A172 (cell line): ENCODE data around the gene C19orf67. TPM values are rescaled to one million over a fixed set of nuclear protein-coding genes. Genes with fewer than 3 reads are reported as not detected.
"Not testable (repeated sequence)": the region's sequence is repeated elsewhere in the genome, so short reads cannot be mapped to it uniquely, and the experiment has no call there.

Experiments used
- DNase-seq: peaks from one replicate; pipeline ENCODE4 v3.0.0-alpha.2; 2015; ENCODE audit warnings: low spot score
- total RNA-seq: library from RNA; depleted of rRNA; stranded (reverse); fragments of >200 nt; shearing (Covaris generic); gene quantifications from 2 replicates; pipeline ENCODE4 v1.2.3, GENCODE V29; 2014

Gene C19orf67
- total RNA-seq, 1 experiment from 2014 or later = not detected

DNA sequence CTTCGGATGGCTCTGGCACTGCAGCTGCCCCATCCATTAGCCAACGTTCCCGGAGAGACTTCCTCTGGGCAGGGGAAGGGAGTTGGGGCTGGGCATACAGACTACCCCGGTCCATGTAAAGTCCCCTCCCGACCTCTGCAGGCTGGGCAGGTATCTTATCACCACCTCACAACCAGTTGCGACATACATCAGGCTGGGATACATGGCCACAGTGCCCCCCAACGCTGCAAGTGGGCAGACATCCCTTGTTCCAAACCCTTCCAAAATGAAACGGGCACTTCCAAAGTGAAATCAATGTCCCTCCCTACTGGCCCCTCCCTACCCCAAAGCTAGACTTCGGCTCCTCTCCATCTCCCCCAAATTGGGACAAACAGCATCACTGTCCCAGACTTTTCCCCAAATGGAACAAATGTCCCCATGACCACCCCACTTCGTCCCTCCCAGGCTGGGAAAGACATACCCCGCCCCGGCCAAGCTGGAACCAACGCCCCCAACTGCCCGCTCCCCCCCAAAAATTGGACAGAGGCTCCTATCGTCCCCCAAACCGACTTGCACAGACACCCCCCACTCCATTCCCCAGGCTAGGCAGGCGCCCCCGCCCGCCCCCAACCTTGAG is 28.7 kb downstream of the C19orf67 start:
- DNase-seq = no peak

GRCh38 chr19:14056069-14056666 is 29.4 kb downstream of the C19orf67 start:
- no peak for DNase-seq

DNA sequence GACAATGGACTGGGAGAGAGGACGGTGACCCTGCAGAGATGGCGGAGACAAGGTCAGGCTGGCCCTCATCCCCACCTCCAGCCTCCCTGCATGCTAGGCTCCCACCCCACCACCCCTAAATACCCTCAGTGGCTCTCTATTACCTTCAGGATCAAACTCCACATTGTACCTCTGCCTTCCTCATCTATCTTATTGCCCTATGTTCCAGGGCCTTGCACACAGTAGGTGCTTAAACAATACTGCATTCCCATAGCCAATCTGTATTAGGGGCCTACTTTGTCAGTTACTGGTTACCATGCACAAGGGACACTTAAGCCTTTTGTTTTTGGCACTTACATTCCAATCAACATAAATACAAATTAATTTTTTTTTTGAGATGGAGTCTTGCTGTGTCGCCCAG is 30.2 kb downstream of the C19orf67 start:
- no peak for DNase-seq

- DNase-seq = no peak
These were observed 30.9 kb downstream of the C19orf67 start for GRCh38 chr19:14054721-14055120.

DNA sequence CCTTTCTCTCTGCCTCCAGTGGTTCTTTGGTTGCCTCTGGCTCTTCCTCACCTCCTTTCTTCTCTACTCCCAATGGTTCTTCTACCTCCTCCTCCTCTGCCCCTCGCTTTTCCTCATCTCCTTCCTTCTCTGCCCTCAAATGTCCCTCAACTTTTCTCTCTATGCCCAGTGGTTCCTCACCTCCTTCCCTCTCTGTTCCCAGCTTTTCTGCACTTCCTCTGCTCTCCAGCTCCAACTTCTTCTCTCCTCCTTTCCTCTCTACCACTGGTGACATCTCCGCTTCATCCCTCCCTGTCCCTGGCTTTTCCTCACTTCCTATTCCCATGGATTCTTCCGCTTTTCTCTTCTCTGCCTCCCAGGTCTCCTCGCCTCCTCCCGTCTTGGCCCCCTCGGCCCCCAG is 31.5 kb downstream of the C19orf67 start:
- no peak for DNase-seq

DNA sequence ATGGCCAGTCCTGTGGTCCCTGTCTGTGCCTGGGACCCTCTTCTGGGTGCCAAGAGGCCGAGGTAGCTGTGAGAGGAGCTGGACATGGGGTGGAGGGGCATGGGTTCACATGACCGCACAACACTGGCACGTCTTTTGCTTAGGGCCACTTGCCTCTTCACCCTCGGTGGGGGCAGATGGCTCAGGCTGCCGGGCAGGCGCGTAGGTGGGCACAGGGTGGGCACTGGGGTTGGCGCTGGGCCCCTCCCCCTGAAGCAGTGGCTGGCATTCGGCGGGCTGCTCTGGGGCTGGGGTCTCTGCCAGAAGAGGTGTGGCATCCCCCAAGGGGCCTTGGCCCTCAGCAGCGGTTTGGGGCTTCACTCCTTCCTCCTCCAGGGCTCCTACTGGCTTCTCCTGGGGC is 32.1 kb downstream of the C19orf67 start:
- DNase-seq = no peak

GRCh38 chr19:14053032-14053431 is 32.6 kb downstream of the C19orf67 start:
- no peak for DNase-seq

DNA sequence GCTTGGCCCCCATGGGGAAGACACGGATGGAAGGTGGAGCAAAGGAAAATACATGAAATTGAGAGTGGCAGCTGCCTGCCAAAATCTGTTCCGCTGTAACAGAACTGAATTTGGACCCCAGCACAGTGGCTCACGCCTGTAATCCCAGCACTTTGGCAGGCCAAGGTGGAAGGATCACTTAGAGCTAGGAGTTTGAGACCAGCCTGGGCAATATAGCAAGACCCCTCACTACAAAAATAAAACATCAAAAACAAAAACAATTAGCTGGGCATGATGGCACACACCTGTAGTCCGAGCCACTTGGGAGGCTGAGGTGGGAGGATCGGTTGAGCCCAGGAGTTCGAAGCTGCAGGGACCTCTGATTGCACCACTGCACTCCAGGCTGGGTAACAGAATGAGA is 33.1 kb downstream of the C19orf67 start:
- DNase-seq = no peak

DNA sequence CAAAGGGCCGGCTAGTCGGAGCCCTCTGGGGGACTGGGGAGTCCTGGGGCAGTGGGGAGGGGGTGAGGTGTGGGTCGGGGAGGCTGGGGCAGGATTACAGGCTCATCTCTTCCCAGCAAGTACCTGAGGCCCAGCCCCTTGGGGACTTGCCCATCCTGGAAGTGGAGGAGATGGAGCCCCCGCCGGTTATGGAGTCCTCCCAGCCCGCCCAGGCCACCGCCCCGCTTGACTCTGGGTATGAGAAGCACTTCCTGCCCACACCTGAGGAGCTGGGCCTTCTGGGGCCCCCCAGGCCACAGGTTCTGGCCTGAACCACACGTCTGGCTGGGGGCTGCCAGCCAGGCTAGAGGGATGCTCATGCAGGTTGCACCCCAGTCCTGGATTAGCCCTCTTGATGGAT is 33.6 kb downstream of the C19orf67 start:
- no peak for DNase-seq

DNA sequence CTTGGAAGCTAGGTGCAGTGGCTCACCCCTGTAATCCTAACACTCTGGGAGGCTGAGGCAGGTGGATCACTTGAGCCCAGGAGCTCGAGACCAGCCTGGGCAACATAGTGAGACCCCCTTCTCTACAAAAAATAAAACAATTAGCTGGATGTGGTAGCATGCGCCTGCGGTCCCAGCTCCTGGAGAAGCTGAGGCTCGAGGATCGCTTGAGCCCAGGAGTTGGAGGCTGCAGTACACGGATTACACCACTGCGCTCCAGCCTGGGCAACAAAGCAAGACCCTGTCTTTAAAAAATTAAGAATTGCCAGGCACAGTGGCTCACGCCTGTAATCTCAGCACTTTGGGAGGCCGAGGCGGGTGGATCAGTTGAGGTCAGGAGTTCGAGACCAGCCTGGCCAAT is 34.6 kb downstream of the C19orf67 start:
- DNase-seq = not testable (repeated sequence)

- DNase-seq = no peak
These were observed 35.1 kb downstream of the C19orf67 start for GRCh38 chr19:14050512-14050911.

GRCh38 chr19:14048443-14049153 is 37.0 kb downstream of the C19orf67 start:
- peak; percentile 35 for DNase-seq

- DNase-seq = not testable (repeated sequence)
These were observed 37.7 kb downstream of the C19orf67 start for GRCh38 chr19:14047866-14048265.

DNA sequence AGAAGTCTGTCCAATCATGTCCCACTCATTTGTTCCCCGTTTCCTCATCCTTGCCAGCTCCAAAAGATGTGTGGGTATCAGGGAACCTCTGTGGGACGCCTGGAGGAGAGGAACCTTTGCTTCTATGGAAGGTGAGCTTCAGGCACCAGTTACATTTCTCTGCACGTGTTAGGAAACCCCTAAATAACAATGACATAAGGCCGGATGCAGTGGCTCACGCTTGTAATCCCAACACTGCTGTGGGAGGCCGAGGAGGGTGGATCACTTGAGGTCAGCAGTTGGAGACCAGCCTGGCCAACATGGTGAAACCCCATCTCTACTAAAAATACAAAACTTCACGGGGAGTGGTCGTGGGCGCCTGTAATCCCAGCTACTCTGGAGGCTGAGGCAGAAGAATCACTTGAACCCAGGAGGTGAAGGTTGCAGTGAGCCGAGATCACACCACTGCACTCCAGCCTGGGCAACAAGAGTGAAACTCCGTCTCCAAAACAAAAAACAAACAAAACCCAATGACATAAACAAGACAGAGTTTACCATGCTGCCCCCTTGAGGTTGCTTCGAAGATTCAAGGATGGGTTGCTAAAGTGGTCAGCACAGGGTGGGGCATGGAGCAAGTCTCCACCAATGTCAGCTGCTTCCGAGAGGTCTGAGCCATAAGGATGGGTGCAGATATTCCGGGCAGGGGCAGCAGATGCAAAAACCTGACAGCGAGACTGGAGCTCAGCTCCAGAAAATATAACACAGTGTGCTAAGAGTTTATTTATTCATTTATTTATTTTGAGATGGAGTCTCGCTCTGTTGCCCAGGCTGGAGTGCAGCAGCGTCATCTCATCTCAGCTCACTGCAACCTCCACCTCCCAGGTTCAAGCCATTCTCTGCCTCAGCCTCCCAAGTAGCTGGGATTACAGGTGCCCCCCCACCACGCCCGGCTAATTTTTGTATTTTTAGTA is 42.6 kb downstream of the C19orf67 start:
- peak; percentile 66 for DNase-seq

GRCh38 chr19:14039181-14039580 is 46.4 kb downstream of the C19orf67 start:
- DNase-seq = no peak

GRCh38 chr19:14035706-14036105 is 49.9 kb downstream of the C19orf67 start:
- no peak for DNase-seq

DNA sequence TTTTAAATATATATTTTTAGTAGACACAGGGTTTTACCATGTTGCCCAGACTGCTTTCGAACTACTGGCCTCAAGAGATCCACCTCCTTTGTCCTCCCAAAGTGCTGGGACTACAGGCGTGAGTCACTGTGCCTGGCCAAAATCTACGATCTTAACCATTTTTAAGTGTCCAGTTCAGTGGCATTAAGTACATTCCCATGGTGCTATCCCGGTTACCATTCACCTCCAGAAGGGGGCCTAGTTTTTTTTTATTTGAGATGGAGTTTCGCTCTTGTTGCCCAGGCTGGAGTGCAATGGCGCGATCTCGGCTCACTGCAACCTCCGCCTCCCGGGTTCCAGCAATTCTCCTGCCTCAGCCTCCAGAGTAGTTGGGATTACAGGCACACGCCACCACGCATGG is 50.4 kb downstream of the C19orf67 start:
- not testable (repeated sequence) for DNase-seq

DNA sequence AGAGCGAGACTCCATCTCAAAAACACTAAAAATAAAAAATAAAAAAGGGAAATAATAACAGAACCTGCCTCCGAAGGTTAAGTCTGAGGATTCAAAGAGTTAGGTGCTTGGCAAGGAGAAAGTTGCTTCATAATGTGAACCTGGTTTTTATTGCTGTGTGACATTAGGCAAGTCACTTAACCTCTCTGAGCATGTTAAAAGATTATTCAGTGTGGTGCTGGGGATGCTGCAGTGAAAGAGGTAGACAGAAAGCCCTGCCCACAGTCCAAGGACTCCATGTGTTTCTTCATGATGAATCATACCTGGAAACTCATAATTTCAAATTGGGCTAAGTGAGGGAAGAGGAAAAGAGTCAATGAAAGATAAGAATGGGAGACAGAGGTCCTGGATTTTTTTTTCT is 51.6 kb downstream of the C19orf67 start:
- DNase-seq = no peak

DNA sequence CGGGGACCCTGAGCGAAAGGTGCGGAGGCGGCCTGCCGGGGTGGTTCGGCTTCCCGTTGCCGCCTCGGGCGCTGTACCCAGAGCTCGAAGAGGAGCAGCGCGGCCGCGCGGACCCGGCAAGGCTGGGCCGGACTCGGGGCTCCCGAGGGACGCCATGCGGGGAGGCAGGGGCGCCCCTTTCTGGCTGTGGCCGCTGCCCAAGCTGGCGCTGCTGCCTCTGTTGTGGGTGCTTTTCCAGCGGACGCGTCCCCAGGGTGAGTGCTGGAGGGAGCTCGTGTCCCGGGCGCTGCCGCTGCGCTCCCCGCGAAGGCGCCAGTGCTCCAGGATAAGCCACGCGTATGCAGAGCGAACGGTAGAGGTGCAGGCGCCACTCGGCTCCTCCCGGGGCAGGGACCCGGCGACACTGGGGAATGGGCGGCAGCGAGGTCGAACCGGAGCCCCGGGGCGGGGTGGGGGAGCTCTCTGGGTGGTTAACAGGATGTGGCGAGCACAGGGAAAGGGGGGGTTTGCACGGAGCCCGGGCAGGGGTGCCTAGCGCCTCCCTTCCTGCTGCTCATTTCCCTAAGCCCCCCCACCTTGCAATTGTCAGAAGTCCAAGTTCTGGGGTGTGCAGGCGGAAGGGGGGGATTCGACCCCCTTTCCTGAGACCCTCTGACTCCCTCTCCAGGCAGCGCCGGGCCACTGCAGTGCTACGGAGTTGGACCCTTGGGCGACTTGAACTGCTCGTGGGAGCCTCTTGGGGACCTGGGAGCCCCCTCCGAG is 53.7 kb downstream of the C19orf67 start, which contains the start of gene IL27RA:
Gene IL27RA, plus strand, starts transcription at position 44 of the 762 bp plus-strand sequence. Its CDS starts 111 bp downstream, at position 155.
- peak; percentile 49 for DNase-seq
